ENCODE results near the gene HTRA3. TPM values are rescaled to one million over a fixed set of nuclear protein-coding genes. Genes with fewer than 3 reads are reported as not detected.
A peak's percentile ranks its signal among the peaks of the same experiment; 100 is the strongest.

HTRA3 gene
- total and polyA plus RNA-seq, 2 of the 8 experiments (the other 6 are each of a cell fraction or from before 2014, with no cell fraction given): 3.2 to 5.8 TPM

DNA sequence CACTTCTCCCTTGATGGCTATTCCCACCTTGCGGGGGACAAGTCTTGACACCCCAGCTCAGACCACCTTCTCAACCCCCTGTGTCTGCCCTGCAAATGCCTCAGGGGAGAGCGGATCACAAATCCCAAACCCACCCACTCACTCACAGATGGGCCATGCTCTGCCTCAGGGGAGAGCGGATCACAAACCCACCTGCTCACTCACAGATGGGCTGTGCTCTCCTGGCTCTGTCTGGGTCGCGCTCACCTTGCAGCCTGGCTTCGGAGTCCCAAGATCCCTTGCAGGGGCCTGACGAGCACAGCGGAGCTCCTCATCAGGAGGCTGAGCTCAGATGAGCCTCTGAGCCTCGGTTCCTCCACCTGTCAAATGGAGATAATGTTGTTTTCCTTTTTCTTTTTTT, 38.6 kb downstream of the HTRA3 start:
- Histone ChIP-seq H3K27ac (ENCODE audit: low read depth, low read length) (no peak overlapping the region), H3K36me3 (ENCODE audit: control insufficient read depth in 2 of 4, insufficient read depth in 4 of 4, low read length in 3 of 4) (no peaks in the 10 kb centered on the region), H3K4ac (replicated peaks; ENCODE audit: insufficient read length, low read depth, low read length) (no peak overlapping the region), H3K4me2 (ENCODE audit: insufficient read depth in 1 of 2, low read depth in 2 of 2, low read length in 2 of 2) (no peak overlapping the region), H3K23me2 (ENCODE audit: low read depth, low read length) (peaks cover 2% of the 10 kb centered on the region; the same call in 1 of the 2 replicates), H4K5ac (ENCODE audit: insufficient read length, low read depth, low read length) (no peak overlapping the region), H4K8ac (ENCODE audit: extremely low read depth, insufficient read depth, low read length) (peak overlapping the region; percentile 35; the same call in 1 of the 2 replicates), H3K27me3 (replicated peaks in 1 of 4; ENCODE audit: control insufficient read depth in 3 of 4, extremely low read depth in 1 of 4, insufficient read depth in 3 of 4, low read length in 3 of 4) (peaks cover 0 to 4% (median 0%) of the 10 kb centered on the region in 4 experiments; a peak in 3 of 7 replicates), H2BK5ac (ENCODE audit: low read depth, low read length) (no peak overlapping the region), H3K79me2 (ENCODE audit: control insufficient read depth in 1 of 2, insufficient read depth in 2 of 2, low read length in 2 of 2) (no peaks in the 10 kb centered on the region), H3K4me1 (replicated peaks in 1 of 4; ENCODE audit: control insufficient read depth in 3 of 4, insufficient read depth in 4 of 4, low read length in 3 of 4) (peaks cover 0 to 9% (median 6%) of the 10 kb centered on the region in 4 experiments; a peak in 4 of 7 replicates), H3K18ac (ENCODE audit: extremely low read depth, low read length) (no peak overlapping the region), H3K9me3 (ENCODE audit: insufficient read depth in 2 of 2, low read depth in 1 of 2, low read length in 1 of 2) (no peaks in the 10 kb centered on the region; a peak in 2 of 4 replicates), H2BK15ac (ENCODE audit: low read length) (no peak overlapping the region), H2BK12ac (ENCODE audit: low read depth, low read length) (no peak overlapping the region), H2BK20ac (ENCODE audit: low read length) (no peak overlapping the region), H3K9ac (replicated peaks in 1 of 4; ENCODE audit: extremely low read depth in 1 of 4, low read depth in 3 of 4, low read length in 3 of 4) (no peak overlapping the region; a peak in 1 of 7 replicates), H2AK5ac (ENCODE audit: low read depth, low read length) (no peak overlapping the region), H2AFZ (ENCODE audit: low read length) (no peak overlapping the region), H4K91ac (replicated peaks; ENCODE audit: insufficient read length, low read length) (no peak overlapping the region), H3K23ac (ENCODE audit: insufficient read length) (no peak overlapping the region), H3K79me1 (ENCODE audit: low read depth, low read length) (no peaks in the 10 kb centered on the region), H3K56ac (replicated peaks; ENCODE audit: insufficient read length, low read depth, low read length) (no peak overlapping the region), H2BK120ac (replicated peaks; ENCODE audit: low read depth, low read length) (no peak overlapping the region), H4K20me1 (replicated peaks in 1 of 2; ENCODE audit: control insufficient read depth in 1 of 2, insufficient read depth in 2 of 2, low read length in 2 of 2) (no peaks in the 10 kb centered on the region), H3K14ac (ENCODE audit: insufficient read length) (no peak overlapping the region), H3K4me3 (ENCODE audit: extremely low read depth in 1 of 4, insufficient read depth in 2 of 4, low read depth in 3 of 4, low read length in 4 of 4) (no peak overlapping the region)
- DNase-seq (ENCODE audit: low read depth in 1 of 2, low spot score in 2 of 2) (no peak), FAIRE-seq (no peak)
- POLR2A ChIA-PET (ENCODE audit: partially characterized antibody): no interaction called here
- 93% methylated on average over 9 of the region's 9 CpGs; no CpG with 5 or more reads in 1 of the 2 experiments for WGBS, 2 experiments (ENCODE audit: extremely low coverage in 1 of 2, insufficient coverage in 1 of 2, insufficient read length in 1 of 2, insufficient replicate concordance in 2 of 2, low coverage in 1 of 2, low lambda C conversion rate in 2 of 2, missing lambda C conversion rate in 1 of 2)
- CTCF ChIA-PET (ENCODE audit: partially characterized antibody): interaction anchor here (1.1 to 4.3 kb wide), 4 partner anchors 10 to 41 kb away, joined by 4 to 43 read pairs (median 5); no protein-coding TSS in a partner anchor
- TF ChIP-seq CBX5 (IDR thresholded peaks at IDR 0.05; ENCODE audit: low read depth, low read length) (no peak), RFX5 (IDR thresholded peaks at IDR 0.05; ENCODE audit: borderline replicate concordance, low read depth, low read length) (no peak), EP300 (IDR thresholded peaks at IDR 0.05; ENCODE audit: borderline replicate concordance in 1 of 2, low read depth in 2 of 2, low read length in 2 of 2) (no peak), RXRA (IDR thresholded peaks at IDR 0.05; ENCODE audit: insufficient read depth, low read depth, low read length) (no peak), ATF3 (IDR thresholded peaks at IDR 0.05; ENCODE audit: insufficient read depth, low read depth, low read length) (no peak), CHD2 (IDR thresholded peaks at IDR 0.05; ENCODE audit: low read length) (no peak), CREB1 (IDR thresholded peaks at IDR 0.05) (no peak), YY1 (IDR thresholded peaks at IDR 0.05; ENCODE audit: low read depth, low read length) (no peak), NRF1 (IDR thresholded peaks at IDR 0.05; ENCODE audit: low read depth, low read length) (no peak), SUZ12 (IDR thresholded peaks at IDR 0.05; ENCODE audit: low read length) (no peak), EZH2 (IDR thresholded peaks at IDR 0.05; ENCODE audit: low read depth, low read length, severe bottlenecking) (no peak)
- TF ChIP-seq, protein P1, sequence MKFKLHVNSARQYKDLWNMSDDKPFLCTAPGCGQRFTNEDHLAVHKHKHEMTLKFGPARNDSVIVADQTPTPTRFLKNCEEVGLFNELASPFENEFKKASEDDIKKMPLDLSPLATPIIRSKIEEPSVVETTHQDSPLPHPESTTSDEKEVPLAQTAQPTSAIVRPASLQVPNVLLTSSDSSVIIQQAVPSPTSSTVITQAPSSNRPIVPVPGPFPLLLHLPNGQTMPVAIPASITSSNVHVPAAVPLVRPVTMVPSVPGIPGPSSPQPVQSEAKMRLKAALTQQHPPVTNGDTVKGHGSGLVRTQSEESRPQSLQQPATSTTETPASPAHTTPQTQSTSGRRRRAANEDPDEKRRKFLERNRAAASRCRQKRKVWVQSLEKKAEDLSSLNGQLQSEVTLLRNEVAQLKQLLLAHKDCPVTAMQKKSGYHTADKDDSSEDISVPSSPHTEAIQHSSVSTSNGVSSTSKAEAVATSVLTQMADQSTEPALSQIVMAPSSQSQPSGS (IDR thresholded peaks at IDR 0.05; ENCODE audit: low read length): no peak

All from H1 (cell line).